HL-60/S4 (cell line): Measurements from ENCODE around the gene NISCH.

Experiments used
- in situ Hi-C: fragments of 300-500 bp; cut with MboI; formaldehyde crosslinking; loops from 2 replicates; pipeline ENCODE4 v1.14.3; 2022; ENCODE audit warnings: low sequenced_read_pairs

The NISCH gene

GRCh38 chr3:52455283-52456168 is at the start of gene NISCH:
Gene NISCH (plus strand): TSS chr3:52455604. CDS start chr3:52455642, 38 bp downstream.
- in situ Hi-C loops = no loop called here

GRCh38 chr3:52406231-52406661 is 49.2 kb upstream of the NISCH start:
- in situ Hi-C loops = no loop called here

GRCh38 chr3:52406791-52407510 is 48.5 kb upstream of the NISCH start:
- in situ Hi-C loops = no loop called here

- in situ Hi-C loops = no loop called here
Measured at GRCh38 chr3:52407779-52408178, 47.6 kb upstream of the NISCH start.

- in situ Hi-C loops = no loop called here
Measured at GRCh38 chr3:52408466-52408865, 46.9 kb upstream of the NISCH start.

- in situ Hi-C loops = no loop called here
Measured at GRCh38 chr3:52415800-52416199, 39.6 kb upstream of the NISCH start.

- in situ Hi-C loops = no loop called here
Measured at GRCh38 chr3:52420388-52420787, 35.0 kb upstream of the NISCH start.

- in situ Hi-C loops = no loop called here
Measured at GRCh38 chr3:52422669-52423068, 32.7 kb upstream of the NISCH start.

GRCh38 chr3:52423173-52423572 is 32.2 kb upstream of the NISCH start:
- in situ Hi-C loops = no loop called here

GRCh38 chr3:52428151-52429005 is 27.0 kb upstream of the NISCH start:
- in situ Hi-C loops = no loop called here

- in situ Hi-C loops = no loop called here
Measured at GRCh38 chr3:52429031-52429430, 26.4 kb upstream of the NISCH start.

GRCh38 chr3:52429779-52430415 is 25.5 kb upstream of the NISCH start:
- in situ Hi-C loops = no loop called here

- in situ Hi-C loops = no loop called here
Measured at GRCh38 chr3:52430416-52430810, 25.0 kb upstream of the NISCH start.

GRCh38 chr3:52431459-52432223 is 23.8 kb upstream of the NISCH start:
- in situ Hi-C loops = no loop called here

- in situ Hi-C loops = no loop called here
Measured at GRCh38 chr3:52432225-52432624, 23.2 kb upstream of the NISCH start.

GRCh38 chr3:52432691-52433141 is 22.7 kb upstream of the NISCH start:
- in situ Hi-C loops = no loop called here

- in situ Hi-C loops = no loop called here
Measured at GRCh38 chr3:52433328-52433995, 21.9 kb upstream of the NISCH start.

- in situ Hi-C loops = no loop called here
Measured at GRCh38 chr3:52433996-52434479, 21.4 kb upstream of the NISCH start.

- in situ Hi-C loops = no loop called here
Measured at GRCh38 chr3:52434491-52435115, 20.8 kb upstream of the NISCH start.
